ENCODE results near the gene ITFG2.

Gene ITFG2

DNA sequence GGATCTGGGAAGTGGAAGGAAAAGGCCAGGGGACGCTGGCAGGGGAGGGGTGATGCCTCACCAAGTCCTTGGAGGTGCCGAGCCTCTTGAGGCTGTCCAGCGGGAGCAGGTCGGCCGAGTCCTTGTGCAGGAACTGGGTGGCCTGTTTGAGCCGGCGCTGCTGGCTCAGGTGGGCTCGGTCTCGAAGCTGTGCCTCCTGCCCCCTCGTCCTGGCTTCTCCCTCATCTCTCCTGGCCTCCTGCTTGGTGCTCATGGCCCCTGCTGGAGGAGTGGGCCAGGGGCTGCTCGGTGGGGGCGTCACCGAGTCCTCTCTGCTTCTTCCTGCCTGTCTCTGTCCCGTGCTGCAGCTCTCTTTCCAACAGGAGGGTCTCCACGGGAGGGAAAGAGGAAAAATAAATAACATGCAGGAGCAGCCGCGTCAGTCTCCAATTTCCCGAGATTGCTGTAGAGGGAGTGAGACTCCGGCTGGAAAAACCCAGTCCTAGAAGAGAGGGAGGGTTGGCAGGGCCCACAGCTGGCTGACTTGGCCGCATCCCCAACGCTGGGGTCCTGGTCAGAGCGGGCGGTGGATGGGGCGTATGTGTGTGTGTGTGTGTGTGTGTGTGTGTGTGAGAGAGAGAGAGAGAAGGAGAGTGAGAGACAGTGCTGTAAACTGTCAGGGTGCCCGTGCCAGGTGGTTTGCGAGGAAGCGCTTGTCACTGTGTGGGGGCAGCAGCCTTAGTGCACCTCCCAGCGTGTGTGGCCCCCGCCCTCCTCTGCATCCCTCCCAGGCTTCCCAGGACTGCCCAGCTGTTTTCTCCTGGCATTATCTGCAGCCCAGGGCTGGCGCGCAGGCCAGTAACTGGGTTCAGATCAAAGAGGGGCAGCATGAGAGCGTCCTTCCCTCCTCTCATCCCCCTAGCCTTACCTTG lies 22.4 kb downstream of the ITFG2 start, which contains the start of gene NRIP2:
Gene NRIP2 (minus strand): TSS at position 455 of the 911 bp plus-strand sequence. CDS start 52 bp downstream, at position 403.
- peaks cover 7% of the 10 kb centered on the region for H3K36me3 ChIP-seq (ENCODE audit: control insufficient read depth, insufficient read depth, low read length)
- DNase-seq (ENCODE audit: extremely low read depth, insufficient read length), result no peak
- TF ChIP-seq, protein P1, sequence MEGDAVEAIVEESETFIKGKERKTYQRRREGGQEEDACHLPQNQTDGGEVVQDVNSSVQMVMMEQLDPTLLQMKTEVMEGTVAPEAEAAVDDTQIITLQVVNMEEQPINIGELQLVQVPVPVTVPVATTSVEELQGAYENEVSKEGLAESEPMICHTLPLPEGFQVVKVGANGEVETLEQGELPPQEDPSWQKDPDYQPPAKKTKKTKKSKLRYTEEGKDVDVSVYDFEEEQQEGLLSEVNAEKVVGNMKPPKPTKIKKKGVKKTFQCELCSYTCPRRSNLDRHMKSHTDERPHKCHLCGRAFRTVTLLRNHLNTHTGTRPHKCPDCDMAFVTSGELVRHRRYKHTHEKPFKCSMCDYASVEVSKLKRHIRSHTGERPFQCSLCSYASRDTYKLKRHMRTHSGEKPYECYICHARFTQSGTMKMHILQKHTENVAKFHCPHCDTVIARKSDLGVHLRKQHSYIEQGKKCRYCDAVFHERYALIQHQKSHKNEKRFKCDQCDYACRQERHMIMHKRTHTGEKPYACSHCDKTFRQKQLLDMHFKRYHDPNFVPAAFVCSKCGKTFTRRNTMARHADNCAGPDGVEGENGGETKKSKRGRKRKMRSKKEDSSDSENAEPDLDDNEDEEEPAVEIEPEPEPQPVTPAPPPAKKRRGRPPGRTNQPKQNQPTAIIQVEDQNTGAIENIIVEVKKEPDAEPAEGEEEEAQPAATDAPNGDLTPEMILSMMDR (IDR thresholded peaks at IDR 0.05; ENCODE audit: insufficient read depth, low read length, poor library complexity, severe bottlenecking), result no peak

DNA sequence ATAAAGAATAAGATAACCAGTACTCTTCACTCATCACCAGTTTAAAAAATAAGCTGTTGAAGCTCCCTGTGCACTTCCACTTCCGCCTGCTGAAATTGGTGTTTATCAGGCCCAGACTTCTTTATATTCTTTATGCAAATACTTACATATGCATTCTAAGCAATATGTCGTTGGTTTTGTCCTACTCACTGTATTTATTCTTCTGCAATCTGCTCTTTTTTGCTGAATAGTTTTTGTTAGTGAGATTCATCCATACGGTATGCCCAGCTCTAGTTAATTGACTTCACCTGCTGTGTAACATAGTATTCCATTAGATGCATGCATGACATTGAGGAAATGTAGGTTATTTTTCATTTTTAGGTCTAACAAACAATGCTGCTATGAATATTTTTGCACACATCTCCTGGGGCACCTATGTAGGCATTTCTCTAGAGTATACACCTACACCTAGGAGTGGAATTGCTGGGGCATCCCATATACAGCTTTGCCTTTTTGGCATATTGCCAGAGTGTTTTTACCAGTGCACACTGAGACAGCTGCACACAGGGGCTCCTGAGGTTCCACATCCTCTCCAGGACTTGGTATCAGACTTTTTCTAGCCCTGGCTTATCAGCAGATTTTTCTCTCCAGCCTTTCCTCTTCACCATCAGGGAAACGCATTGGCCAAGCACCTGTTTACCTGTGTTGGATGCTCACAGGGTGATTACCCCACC lies 23.4 kb downstream of the ITFG2 start:
- Histone ChIP-seq H3K27me3 (replicated peaks; ENCODE audit: control insufficient read depth, insufficient read depth, low read length) (no peaks in the 10 kb centered on the region), H3K36me3 (ENCODE audit: control insufficient read depth, insufficient read depth, low read length) (peaks cover 2% of the 10 kb centered on the region), H3K4me3 (replicated peaks; ENCODE audit: low read depth, low read length) (no peak overlapping the region)
- TF ChIP-seq, protein P1 (IDR thresholded peaks at IDR 0.05; ENCODE audit: insufficient read depth, low read length, poor library complexity, severe bottlenecking), result no peak
- no peak for DNase-seq (ENCODE audit: extremely low read depth, insufficient read length)

More for the DNA sequence above, 22.4 kb downstream of the ITFG2 start, which contains the start of gene NRIP2:
- Histone ChIP-seq H3K4me3 (replicated peaks; ENCODE audit: low read depth, low read length) (no peak within 1 kb of the TSS), H3K27me3 (replicated peaks; ENCODE audit: control insufficient read depth, insufficient read depth, low read length) (no peaks in the 10 kb centered on the region)

DNA sequence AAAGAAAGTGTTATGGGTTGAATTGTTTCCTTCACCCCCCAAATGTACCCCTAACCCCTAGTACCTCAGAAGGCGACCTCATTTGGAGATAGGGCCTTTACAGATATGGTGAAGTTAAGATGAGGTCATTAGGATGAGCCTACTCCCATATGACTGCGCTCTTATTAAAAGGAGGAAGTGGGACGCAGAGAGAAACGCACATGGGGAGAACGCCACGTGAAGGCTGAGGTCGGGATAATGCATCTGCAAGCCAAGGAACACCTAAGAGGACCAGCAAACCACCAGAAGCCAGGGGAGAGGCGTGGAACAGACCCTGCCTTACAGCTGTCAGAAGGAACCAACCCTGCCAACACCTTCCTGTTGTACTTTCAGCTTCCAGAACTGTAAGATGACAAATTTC lies 24.1 kb downstream of the ITFG2 start:
- Histone ChIP-seq H3K4me3 (replicated peaks; ENCODE audit: low read depth, low read length) (no peak overlapping the region), H3K27me3 (replicated peaks; ENCODE audit: control insufficient read depth, insufficient read depth, low read length) (no peaks in the 10 kb centered on the region), H3K36me3 (ENCODE audit: control insufficient read depth, insufficient read depth, low read length) (peaks cover 2% of the 10 kb centered on the region)
- no peak for DNase-seq (ENCODE audit: extremely low read depth, insufficient read length)
- TF ChIP-seq, protein P1 (IDR thresholded peaks at IDR 0.05; ENCODE audit: insufficient read depth, low read length, poor library complexity, severe bottlenecking), result no peak

DNA sequence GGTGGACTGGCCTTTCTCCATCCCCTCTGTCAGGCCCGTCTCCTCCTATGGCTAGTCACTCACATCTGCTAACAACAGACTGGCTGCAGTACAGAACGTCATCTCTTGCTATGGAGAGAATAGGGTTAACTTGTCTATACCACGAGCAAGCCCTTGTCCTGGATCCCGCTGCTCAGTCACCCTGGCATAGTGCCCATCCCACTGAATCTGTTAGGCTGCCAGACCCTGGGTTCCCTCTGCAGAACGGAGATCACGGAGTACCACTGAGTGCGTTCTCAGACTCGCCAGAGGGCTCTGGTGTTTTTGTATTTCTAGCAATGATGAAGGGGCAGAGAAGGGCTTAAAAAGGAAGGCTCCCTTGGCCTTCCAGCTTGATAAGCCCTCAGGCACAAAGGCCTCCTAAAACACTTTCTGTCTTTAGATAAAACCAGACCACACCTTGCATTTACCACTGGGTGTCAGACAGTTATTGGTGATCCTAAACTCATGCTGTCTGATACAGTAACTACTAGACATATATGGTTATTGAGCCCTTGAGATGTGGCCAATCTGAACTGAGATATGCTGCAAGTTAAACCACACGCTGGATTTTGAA lies 28.7 kb downstream of the ITFG2 start:
- TF ChIP-seq, protein P1 (IDR thresholded peaks at IDR 0.05; ENCODE audit: insufficient read depth, low read length, poor library complexity, severe bottlenecking), result no peak
- Histone ChIP-seq H3K36me3 (ENCODE audit: control insufficient read depth, insufficient read depth, low read length) (peaks cover 3% of the 10 kb centered on the region), H3K4me3 (replicated peaks; ENCODE audit: low read depth, low read length) (no peak overlapping the region), H3K27me3 (replicated peaks; ENCODE audit: control insufficient read depth, insufficient read depth, low read length) (no peaks in the 10 kb centered on the region)
- no peak for DNase-seq (ENCODE audit: extremely low read depth, insufficient read length)

DNA sequence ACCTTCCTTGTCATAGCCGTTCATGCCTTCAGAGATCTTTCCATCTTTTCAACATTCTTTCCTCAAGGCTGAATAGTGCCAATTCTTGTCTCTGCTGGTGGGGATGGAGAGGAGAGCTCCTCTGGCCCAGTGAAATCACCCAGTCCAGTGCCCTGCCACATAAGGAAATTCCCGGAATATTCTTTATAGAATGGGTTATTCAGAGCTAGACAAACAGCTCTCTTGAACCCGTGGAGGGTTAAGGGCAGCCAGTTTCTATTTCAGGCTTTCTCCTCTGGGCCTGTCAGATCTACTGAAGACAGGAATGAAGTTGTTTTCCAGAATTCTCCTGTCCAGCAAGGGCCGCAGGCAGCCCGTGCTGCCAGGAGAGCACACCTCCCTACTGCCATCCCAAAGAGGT lies 30.5 kb downstream of the ITFG2 start:
- Histone ChIP-seq H3K27me3 (replicated peaks; ENCODE audit: control insufficient read depth, insufficient read depth, low read length) (no peaks in the 10 kb centered on the region), H3K36me3 (ENCODE audit: control insufficient read depth, insufficient read depth, low read length) (peaks cover 1% of the 10 kb centered on the region), H3K4me3 (replicated peaks; ENCODE audit: low read depth, low read length) (no peak overlapping the region)
- no peak for DNase-seq (ENCODE audit: extremely low read depth, insufficient read length)
- TF ChIP-seq, protein P1 (IDR thresholded peaks at IDR 0.05; ENCODE audit: insufficient read depth, low read length, poor library complexity, severe bottlenecking), result no peak
